ENCODE measurements around the gene PPA1. TPM values are rescaled to one million over a fixed set of nuclear protein-coding genes. Genes with fewer than 3 reads are reported as not detected.
"Not testable (repeated sequence)": the region's sequence is repeated elsewhere in the genome, so short reads cannot be mapped to it uniquely, and the experiment has no call there.

Gene PPA1
- total and polyA plus RNA-seq, 2 donors (not counting 1 experiment from before 2014, with no cell fraction given), result 28.6 to 40.6 TPM

DNA sequence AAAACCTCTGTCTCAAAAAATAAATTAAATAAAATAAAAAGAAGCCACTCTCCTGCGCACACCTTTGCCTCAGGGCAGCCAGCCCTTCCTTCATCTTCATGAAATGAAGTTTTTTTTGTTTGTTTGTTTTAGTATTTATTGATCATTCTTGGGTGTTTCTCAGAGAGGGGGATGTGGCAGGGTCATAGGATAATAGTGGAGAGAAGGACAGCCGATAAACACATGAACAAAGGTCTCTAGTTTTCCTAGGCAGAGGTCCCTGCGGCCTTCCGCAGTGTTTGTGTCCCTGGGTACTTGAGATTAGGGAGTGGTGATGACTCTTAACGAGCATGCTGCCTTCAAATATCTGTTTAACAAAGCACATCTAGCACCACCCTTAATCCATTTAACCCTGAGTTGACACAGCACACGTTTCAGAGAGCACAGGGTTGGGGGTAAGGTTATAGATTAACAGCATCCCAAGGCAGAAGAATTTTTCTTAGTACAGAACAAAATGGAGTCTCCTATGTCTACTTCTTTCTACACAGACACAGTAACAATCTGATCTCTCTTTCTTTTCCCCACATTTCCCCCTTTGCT lies 4.8 kb upstream of the PPA1 start:
- H3K27me3 Mint-ChIP-seq; H4K20me1 ChIP-seq (ENCODE audit: control insufficient read depth, insufficient read depth, low read length, poor library complexity, severe bottlenecking); CTCF ChIA-PET; H3K9me3 ChIP-seq (ENCODE audit: control extremely low read depth in 1 of 3, control insufficient read depth in 2 of 3, insufficient read depth in 1 of 3, low read length in 2 of 3); H3K4me3 Mint-ChIP-seq; intact Hi-C loops (cut with micrococcal nuclease); H3K27me3 ChIP-seq (replicated peaks in 1 of 4; ENCODE audit: control extremely low read depth in 1 of 4, control insufficient read depth in 3 of 4, insufficient read depth in 4 of 4, low read length in 3 of 4); POLR2A ChIA-PET; DNase-seq; H3K4me2 ChIP-seq (replicated peaks; ENCODE audit: low read depth, low read length, poor library complexity, severe bottlenecking); H3K4me3 ChIP-seq (ENCODE audit: control extremely low read depth in 1 of 5, extremely low read depth in 1 of 5, insufficient read depth in 1 of 5, low read depth in 2 of 5, low read length in 4 of 5); ATAC-seq (ENCODE audit: low read depth); H3K27ac ChIP-seq (ENCODE audit: low read length in 2 of 2); H3K36me3 ChIP-seq (replicated peaks in 1 of 2; ENCODE audit: control extremely low read depth in 1 of 2, control insufficient read depth in 1 of 2, extremely low read depth in 1 of 2, insufficient read depth in 2 of 2, low read length in 1 of 2); H3K27ac Mint-ChIP-seq; H2AFZ ChIP-seq (ENCODE audit: insufficient read depth, low read depth, low read length, poor library complexity, severe bottlenecking); H3K9me3 Mint-ChIP-seq (ENCODE audit: insufficient read depth); H3K79me2 ChIP-seq (ENCODE audit: control insufficient read depth, insufficient read depth, low read length); H3K9ac ChIP-seq (ENCODE audit: low read length); H3K4me1 Mint-ChIP-seq; H3K4me1 ChIP-seq (ENCODE audit: control insufficient read depth in 2 of 2, insufficient read depth in 2 of 2, low read length in 2 of 2): not testable (repeated sequence)
- no CpG with 5 or more reads among the region's 6 CpGs for WGBS (ENCODE audit: insufficient coverage)

DNA sequence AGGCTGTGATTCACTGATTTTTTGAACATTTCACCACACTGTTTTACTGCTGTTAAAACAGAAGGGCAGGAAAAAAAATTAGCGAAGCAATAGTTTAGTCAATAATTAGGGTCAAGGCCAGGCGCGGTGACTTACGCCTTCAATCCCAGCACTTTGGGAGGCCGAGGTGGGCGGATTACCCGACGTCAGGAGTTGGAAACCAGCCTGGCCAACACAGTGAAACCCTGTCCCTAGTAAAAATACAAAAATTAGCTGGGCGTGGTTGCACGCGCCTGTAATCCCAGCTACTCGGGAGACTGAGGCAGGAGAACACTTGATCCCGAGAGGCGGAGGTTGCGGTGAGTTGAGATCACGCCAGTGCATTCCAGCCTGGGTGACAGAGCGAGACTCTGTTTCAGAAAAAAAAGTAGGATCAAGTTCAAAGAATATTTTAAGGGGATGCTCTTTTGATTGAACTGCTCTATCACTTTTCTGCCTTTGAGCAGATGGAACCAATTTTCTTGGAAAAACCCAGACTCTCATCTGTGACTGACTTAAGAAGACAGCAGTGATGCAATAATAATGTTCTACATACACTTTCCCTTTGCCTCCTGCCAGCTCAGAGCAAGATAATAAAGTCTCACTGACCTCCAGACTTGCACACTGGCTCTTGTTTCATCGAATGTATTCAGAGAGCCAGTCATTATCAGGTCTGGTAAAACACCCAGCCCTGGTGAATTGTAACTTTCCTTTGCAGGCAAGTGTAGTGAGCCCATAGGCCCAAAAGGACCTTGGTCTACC lies 1.6 kb upstream of the PPA1 start:
- ATAC-seq (ENCODE audit: low read depth) (no peak), DNase-seq (no peak)
- Histone ChIP-seq H3K9ac (ENCODE audit: low read length) (no peak overlapping the region), H3K9me3 (ENCODE audit: control extremely low read depth in 1 of 3, control insufficient read depth in 2 of 3, insufficient read depth in 1 of 3, low read length in 2 of 3) (peaks cover 0 to 2% (median 0%) of the 10 kb centered on the region in 3 donors), H3K36me3 (replicated peaks in 1 of 2; ENCODE audit: control extremely low read depth in 1 of 2, control insufficient read depth in 1 of 2, extremely low read depth in 1 of 2, insufficient read depth in 2 of 2, low read length in 1 of 2) (no peaks in the 10 kb centered on the region), H3K4me3 (ENCODE audit: control extremely low read depth in 1 of 5, extremely low read depth in 1 of 5, insufficient read depth in 1 of 5, low read depth in 2 of 5, low read length in 4 of 5) (no peak overlapping the region), H3K79me2 (ENCODE audit: control insufficient read depth, insufficient read depth, low read length) (peaks cover 21% of the 10 kb centered on the region), H3K4me2 (replicated peaks; ENCODE audit: low read depth, low read length, poor library complexity, severe bottlenecking) (no peak overlapping the region), H2AFZ (ENCODE audit: insufficient read depth, low read depth, low read length, poor library complexity, severe bottlenecking) (no peak overlapping the region), H3K27ac (ENCODE audit: low read length in 2 of 2) (no peak overlapping the region), H3K4me1 (ENCODE audit: control insufficient read depth in 2 of 2, insufficient read depth in 2 of 2, low read length in 2 of 2) (peaks cover 7 to 18% of the 10 kb centered on the region in 2 donors), H3K27me3 (replicated peaks in 1 of 4; ENCODE audit: control extremely low read depth in 1 of 4, control insufficient read depth in 3 of 4, insufficient read depth in 4 of 4, low read length in 3 of 4) (no peaks in the 10 kb centered on the region), H4K20me1 (ENCODE audit: control insufficient read depth, insufficient read depth, low read length, poor library complexity, severe bottlenecking) (no peaks in the 10 kb centered on the region)
- peaks cover 13% of the 10 kb centered on the region for H3K4me1 Mint-ChIP-seq
- peak overlapping the region; percentile 54 for H3K4me3 Mint-ChIP-seq
- peak overlapping the region; percentile 8 for H3K27ac Mint-ChIP-seq
- CTCF ChIA-PET, result no interaction called here
- H3K27me3 Mint-ChIP-seq, result no peaks in the 10 kb centered on the region
- intact Hi-C loops (cut with micrococcal nuclease), result loop anchor here (5.0 kb wide), 4 partner anchors 147 to 652 kb away; partner anchors contain the start of genes LRRC20, PCBD1 and SGPL1
- no peak for TF ChIP-seq EZH2 (IDR thresholded peaks at IDR 0.05; ENCODE audit: borderline replicate concordance, insufficient read depth, low read depth, low read length, poor library complexity, severe bottlenecking)
- TF ChIP-seq, protein P1, sequence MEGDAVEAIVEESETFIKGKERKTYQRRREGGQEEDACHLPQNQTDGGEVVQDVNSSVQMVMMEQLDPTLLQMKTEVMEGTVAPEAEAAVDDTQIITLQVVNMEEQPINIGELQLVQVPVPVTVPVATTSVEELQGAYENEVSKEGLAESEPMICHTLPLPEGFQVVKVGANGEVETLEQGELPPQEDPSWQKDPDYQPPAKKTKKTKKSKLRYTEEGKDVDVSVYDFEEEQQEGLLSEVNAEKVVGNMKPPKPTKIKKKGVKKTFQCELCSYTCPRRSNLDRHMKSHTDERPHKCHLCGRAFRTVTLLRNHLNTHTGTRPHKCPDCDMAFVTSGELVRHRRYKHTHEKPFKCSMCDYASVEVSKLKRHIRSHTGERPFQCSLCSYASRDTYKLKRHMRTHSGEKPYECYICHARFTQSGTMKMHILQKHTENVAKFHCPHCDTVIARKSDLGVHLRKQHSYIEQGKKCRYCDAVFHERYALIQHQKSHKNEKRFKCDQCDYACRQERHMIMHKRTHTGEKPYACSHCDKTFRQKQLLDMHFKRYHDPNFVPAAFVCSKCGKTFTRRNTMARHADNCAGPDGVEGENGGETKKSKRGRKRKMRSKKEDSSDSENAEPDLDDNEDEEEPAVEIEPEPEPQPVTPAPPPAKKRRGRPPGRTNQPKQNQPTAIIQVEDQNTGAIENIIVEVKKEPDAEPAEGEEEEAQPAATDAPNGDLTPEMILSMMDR (IDR thresholded peaks at IDR 0.05), result no peak
- H3K9me3 Mint-ChIP-seq (ENCODE audit: insufficient read depth), result no peaks in the 10 kb centered on the region
- 97% methylated on average over 16 of the region's 18 CpGs for WGBS (ENCODE audit: insufficient coverage)
- POLR2A ChIA-PET, result no interaction called here

Measured in B cell (primary cell).